HL-60 (cell line): ENCODE measurements around the gene GAS1.
A peak's percentile ranks its signal among the peaks of the same experiment; 100 is the strongest.

Experiments used
- DNase-seq, 2 experiments: peaks; one replicate each; pipeline ENCODE4 v3.0.0-alpha.2; 2010 to 2020; ENCODE audit warnings: low read depth in 1 of 2, low spot score in 1 of 2
- H3K27ac ChIP-seq: fragments of 250-450 bp; sonication (Bioruptor Pico); replicated peaks from 2 replicates; pipeline ENCODE4 v1.5.1; 2020; ENCODE audit warnings: mild to moderate bottlenecking, moderate library complexity
- H3K27me3 ChIP-seq: fragments of 250-450 bp; sonication (Bioruptor Pico); 2 replicates; pipeline ENCODE4 v1.5.1; 2021; ENCODE audit warnings: mild to moderate bottlenecking, moderate library complexity; ENCODE audit not compliant: insufficient read depth, poor library complexity, severe bottlenecking
- H3K4me3 ChIP-seq: replicated peaks from 2 replicates; pipeline ENCODE4 v1.5.1; 2011; ENCODE audit warnings: mild to moderate bottlenecking, control low read depth, low read length; ENCODE audit not compliant: insufficient read depth
- CTCF ChIP-seq: IDR thresholded peaks from one replicate; pipeline ENCODE4 v1.5.1; 2011; ENCODE audit warnings: low read length, control low read depth, inconsistent platforms; ENCODE audit not compliant: insufficient read depth
- GABPA ChIP-seq: IDR thresholded peaks from 2 replicates; pipeline ENCODE4 v1.6.1; 2012; ENCODE audit warnings: low read depth
- POLR2AphosphoS5 ChIP-seq: IDR thresholded peaks from 2 replicates; pipeline ENCODE4 v1.6.1; 2012; ENCODE audit warnings: low read depth
- SPI1 ChIP-seq: IDR thresholded peaks from 2 replicates; pipeline ENCODE4 v1.6.1; 2012; ENCODE audit warnings: low read depth, mild to moderate bottlenecking, borderline replicate concordance
- TF ChIP-seq, protein P1 (sequence below): IDR thresholded peaks from 2 replicates; pipeline ENCODE4 v1.6.1; 2012; ENCODE audit warnings: low read depth; ENCODE audit not compliant: insufficient replicate concordance

GAS1 gene

DNA sequence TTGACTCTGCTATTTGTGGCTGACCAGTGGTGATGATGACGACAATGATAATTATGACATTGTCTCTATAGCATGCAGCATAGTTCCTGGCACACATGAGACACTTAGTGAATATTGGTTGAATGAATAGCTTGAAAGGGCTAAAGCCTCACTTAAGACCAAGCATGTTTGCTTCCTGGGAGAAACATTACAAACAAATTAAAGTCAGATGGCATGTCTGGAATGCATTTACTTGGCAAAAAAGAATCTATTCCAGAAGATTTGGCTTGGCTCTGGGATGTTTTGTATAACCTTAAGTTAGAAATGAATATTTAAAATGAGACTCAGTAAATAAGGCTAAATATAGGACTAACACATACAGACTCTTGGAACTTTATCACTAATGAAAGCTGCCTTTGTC is 21.6 kb downstream of the GAS1 start:
- TF ChIP-seq, protein P1, sequence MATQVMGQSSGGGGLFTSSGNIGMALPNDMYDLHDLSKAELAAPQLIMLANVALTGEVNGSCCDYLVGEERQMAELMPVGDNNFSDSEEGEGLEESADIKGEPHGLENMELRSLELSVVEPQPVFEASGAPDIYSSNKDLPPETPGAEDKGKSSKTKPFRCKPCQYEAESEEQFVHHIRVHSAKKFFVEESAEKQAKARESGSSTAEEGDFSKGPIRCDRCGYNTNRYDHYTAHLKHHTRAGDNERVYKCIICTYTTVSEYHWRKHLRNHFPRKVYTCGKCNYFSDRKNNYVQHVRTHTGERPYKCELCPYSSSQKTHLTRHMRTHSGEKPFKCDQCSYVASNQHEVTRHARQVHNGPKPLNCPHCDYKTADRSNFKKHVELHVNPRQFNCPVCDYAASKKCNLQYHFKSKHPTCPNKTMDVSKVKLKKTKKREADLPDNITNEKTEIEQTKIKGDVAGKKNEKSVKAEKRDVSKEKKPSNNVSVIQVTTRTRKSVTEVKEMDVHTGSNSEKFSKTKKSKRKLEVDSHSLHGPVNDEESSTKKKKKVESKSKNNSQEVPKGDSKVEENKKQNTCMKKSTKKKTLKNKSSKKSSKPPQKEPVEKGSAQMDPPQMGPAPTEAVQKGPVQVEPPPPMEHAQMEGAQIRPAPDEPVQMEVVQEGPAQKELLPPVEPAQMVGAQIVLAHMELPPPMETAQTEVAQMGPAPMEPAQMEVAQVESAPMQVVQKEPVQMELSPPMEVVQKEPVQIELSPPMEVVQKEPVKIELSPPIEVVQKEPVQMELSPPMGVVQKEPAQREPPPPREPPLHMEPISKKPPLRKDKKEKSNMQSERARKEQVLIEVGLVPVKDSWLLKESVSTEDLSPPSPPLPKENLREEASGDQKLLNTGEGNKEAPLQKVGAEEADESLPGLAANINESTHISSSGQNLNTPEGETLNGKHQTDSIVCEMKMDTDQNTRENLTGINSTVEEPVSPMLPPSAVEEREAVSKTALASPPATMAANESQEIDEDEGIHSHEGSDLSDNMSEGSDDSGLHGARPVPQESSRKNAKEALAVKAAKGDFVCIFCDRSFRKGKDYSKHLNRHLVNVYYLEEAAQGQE, result no peak
- TF ChIP-seq SPI1, result no peak
- no peak for TF ChIP-seq POLR2AphosphoS5
- no peak for TF ChIP-seq CTCF
- TF ChIP-seq GABPA, result no peak
- Histone ChIP-seq H3K27me3 (no peaks in the 10 kb centered on the region), H3K27ac (no peak overlapping the region), H3K4me3 (no peak overlapping the region)
- no peak for DNase-seq

DNA sequence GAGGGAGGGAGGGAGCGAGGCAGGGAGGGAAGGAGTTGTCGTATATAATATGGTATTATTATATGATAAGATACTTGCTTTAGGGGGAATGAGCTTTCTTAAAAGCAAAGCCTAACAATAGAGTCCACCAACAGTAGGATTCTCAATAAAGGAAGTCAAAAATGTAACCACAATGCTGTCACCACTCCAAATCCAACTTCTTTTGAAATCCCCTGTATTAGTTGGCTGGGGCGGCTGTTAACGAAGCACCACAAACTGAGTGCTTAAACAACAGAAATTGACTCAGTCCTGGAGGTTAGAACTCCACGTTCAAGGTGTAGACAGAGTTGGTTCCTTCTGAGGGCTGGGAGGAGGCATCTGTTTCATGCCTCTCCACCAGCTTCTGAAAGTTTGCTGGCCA is 23.1 kb downstream of the GAS1 start:
- peak in 1 of 2 experiments; percentile 3 for DNase-seq
- no peaks in the 10 kb centered on the region for H3K27me3 ChIP-seq
- no peak for TF ChIP-seq SPI1
- TF ChIP-seq, protein P1, result no peak
- no peak overlapping the region for H3K4me3 ChIP-seq
- H3K27ac ChIP-seq, result no peak overlapping the region

- no peak overlapping the region for H3K27ac ChIP-seq
- no peak overlapping the region for H3K4me3 ChIP-seq
- H3K27me3 ChIP-seq, result no peaks in the 10 kb centered on the region
- no peak for DNase-seq
- TF ChIP-seq POLR2AphosphoS5, result no peak
- TF ChIP-seq GABPA, result no peak
- TF ChIP-seq CTCF, result no peak
- TF ChIP-seq SPI1, result no peak
- TF ChIP-seq, protein P1, result no peak
Measured at GRCh38 chr9:86921151-86921923, 26.0 kb downstream of the GAS1 start.
